Left ventricle myocardium inferior (tissue), 1 donor: ENCODE results near the gene NLRC4. TPM values are rescaled to one million over a fixed set of nuclear protein-coding genes. Genes with fewer than 3 reads are reported as not detected.

ENCODE experiments used
- DNase-seq: peaks from one replicate; pipeline ENCODE4 v3.0.0-alpha.2; 2020
- H3K27ac ChIP-seq: fragments of 200-600 bp; replicated peaks from 2 replicates; pipeline ENCODE4 v1.8.0; 2021
- H3K27me3 ChIP-seq: fragments of 200-600 bp; 2 replicates; pipeline ENCODE4 v1.8.0; 2021; ENCODE audit warnings: low read depth
- H3K36me3 ChIP-seq: fragments of 200-600 bp; 2 replicates; pipeline ENCODE4 v1.8.0; 2021
- H3K4me1 ChIP-seq: fragments of 200-600 bp; 2 replicates; pipeline ENCODE4 v1.8.0; 2021
- H3K4me3 ChIP-seq: fragments of 200-600 bp; 2 replicates; pipeline ENCODE4 v1.8.0; 2021; ENCODE audit warnings: mild to moderate bottlenecking, moderate library complexity
- H3K9me3 ChIP-seq: fragments of 200-600 bp; replicated peaks from 2 replicates; pipeline ENCODE4 v1.8.0; 2021
- intact Hi-C: fragments of 100-400 bp; cut with micrococcal nuclease; formaldehyde crosslinking; loops from one replicate; pipeline ENCODE4 v1.11.0; 2022
- total RNA-seq: library from RNA; stranded (reverse); fragmentation: NEBNext Ultra II Directional; extraction: Animal tissue kit (Norgen Biotek cat#: 25700); gene quantifications from one replicate; pipeline ENCODE4 v1.2.1, GENCODE V29; 2021
- TF ChIP-seq, protein P1 (sequence below): fragments of 200-600 bp; IDR thresholded peaks from 2 replicates; pipeline ENCODE4 v1.8.0; 2021; ENCODE audit warnings: antibody characterized with exemption, mild to moderate bottlenecking, borderline replicate concordance
- donor health status: DM: no; HTN: yes; CAD: no; lungs with severe emphysema.

NLRC4 gene
- total RNA-seq, 1 donor from 2014 or later: 0.96 TPM

DNA sequence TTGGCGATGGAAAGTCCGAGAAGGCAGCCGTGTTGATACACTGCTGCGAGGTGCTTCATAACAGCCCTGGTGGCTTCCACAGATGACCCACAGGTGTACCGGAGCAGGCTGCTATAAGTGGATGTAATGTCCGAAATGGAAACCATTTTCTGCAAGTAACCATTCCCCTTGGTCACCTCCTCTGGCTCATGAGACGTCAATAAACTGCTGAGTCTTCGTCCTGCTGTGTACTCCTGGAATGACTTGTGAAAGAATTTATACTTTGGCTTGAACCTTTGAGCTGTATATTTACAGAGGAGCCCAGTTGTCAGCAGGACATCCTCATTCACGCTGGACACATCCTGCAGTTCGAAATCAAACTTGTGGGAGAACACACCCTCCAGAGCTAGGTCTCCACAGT lies 14.4 kb downstream of the NLRC4 start:
- no peak for DNase-seq
- no peaks in the 10 kb centered on the region for H3K27me3 ChIP-seq
- no peaks in the 10 kb centered on the region for H3K4me1 ChIP-seq
- no peak overlapping the region for H3K4me3 ChIP-seq
- no peaks in the 10 kb centered on the region for H3K36me3 ChIP-seq
- TF ChIP-seq, protein P1, sequence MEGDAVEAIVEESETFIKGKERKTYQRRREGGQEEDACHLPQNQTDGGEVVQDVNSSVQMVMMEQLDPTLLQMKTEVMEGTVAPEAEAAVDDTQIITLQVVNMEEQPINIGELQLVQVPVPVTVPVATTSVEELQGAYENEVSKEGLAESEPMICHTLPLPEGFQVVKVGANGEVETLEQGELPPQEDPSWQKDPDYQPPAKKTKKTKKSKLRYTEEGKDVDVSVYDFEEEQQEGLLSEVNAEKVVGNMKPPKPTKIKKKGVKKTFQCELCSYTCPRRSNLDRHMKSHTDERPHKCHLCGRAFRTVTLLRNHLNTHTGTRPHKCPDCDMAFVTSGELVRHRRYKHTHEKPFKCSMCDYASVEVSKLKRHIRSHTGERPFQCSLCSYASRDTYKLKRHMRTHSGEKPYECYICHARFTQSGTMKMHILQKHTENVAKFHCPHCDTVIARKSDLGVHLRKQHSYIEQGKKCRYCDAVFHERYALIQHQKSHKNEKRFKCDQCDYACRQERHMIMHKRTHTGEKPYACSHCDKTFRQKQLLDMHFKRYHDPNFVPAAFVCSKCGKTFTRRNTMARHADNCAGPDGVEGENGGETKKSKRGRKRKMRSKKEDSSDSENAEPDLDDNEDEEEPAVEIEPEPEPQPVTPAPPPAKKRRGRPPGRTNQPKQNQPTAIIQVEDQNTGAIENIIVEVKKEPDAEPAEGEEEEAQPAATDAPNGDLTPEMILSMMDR: no peak
- H3K9me3 ChIP-seq: no peaks in the 10 kb centered on the region
- no peak overlapping the region for H3K27ac ChIP-seq
- intact Hi-C loops: no loop called here

DNA sequence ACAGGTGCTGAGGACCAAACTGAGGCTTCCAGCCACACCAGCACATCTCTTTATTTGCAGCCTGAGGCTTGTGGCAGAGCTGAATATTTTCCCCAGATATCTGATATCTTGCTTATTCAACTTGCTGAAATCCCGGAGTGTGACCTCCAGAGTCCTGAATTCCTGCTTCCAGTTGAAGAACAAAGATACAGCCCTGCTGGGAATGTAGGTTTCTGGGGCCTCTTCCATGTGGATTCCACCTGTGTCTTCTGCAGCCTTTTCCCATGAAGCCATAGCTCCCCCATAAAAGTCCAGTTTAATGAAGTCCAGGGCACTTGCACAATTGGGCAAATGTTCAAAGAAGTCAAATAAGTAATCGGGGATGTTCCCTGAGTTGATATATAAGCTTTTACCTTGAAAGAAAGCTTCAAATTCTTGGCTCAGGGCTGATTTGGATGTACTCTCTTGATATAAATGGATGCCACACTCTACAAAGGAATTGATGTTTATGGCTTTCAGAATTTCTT lies 14.9 kb downstream of the NLRC4 start:
- Histone ChIP-seq H3K4me3 (no peak overlapping the region), H3K27me3 (no peaks in the 10 kb centered on the region), H3K36me3 (no peaks in the 10 kb centered on the region), H3K4me1 (no peaks in the 10 kb centered on the region), H3K27ac (no peak overlapping the region), H3K9me3 (no peaks in the 10 kb centered on the region)
- no peak for DNase-seq
- intact Hi-C loops: no loop called here
- TF ChIP-seq, protein P1: no peak

DNA sequence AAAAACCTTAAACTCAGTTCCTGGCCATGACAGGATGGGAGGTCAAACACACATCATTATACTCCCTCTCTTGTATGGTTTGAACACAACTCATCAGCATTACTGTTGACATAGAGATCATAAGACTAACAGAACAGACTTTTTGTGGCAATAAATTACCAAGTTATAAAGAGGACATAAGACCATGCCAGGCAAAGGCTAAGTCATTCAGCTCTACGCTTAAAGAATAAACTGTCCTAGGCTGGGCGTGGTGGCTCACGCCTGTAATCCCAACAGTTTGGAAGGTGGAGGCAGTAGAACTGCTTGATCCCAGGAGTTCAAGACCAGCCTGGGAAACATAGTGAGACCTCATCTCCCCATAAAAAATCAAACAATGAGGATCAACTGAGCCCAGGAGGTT lies 16.4 kb downstream of the NLRC4 start:
- intact Hi-C loops: no loop called here
- TF ChIP-seq, protein P1: no peak
- no peak for DNase-seq
- H3K27ac ChIP-seq: no peak overlapping the region
- H3K4me1 ChIP-seq: no peaks in the 10 kb centered on the region
- no peak overlapping the region for H3K4me3 ChIP-seq
- no peaks in the 10 kb centered on the region for H3K36me3 ChIP-seq
- H3K27me3 ChIP-seq: no peaks in the 10 kb centered on the region
- H3K9me3 ChIP-seq: no peaks in the 10 kb centered on the region

DNA sequence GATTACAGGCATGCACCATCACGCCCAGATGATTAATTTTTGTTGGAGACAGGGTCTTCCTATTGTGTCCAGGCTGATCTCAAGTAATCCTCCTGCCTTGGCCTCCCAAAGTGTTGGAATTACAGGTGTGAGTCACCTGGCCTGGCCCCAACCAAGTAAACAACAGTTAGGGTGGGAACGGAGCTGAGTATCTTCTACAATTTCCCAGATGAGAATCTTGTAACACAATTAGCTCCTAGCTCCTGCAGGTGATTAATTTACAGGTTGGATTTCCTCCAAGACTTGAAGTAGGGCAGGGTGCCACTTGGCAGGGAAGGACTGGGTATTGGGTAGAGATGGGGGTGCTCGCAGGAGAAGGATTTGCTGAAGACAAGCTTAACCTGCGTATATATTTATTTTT lies 17.8 kb downstream of the NLRC4 start:
- Histone ChIP-seq H3K4me3 (no peak overlapping the region), H3K36me3 (no peaks in the 10 kb centered on the region), H3K27me3 (no peaks in the 10 kb centered on the region), H3K27ac (no peak overlapping the region), H3K9me3 (no peaks in the 10 kb centered on the region), H3K4me1 (no peaks in the 10 kb centered on the region)
- intact Hi-C loops: no loop called here
- no peak for DNase-seq
- TF ChIP-seq, protein P1: no peak

DNA sequence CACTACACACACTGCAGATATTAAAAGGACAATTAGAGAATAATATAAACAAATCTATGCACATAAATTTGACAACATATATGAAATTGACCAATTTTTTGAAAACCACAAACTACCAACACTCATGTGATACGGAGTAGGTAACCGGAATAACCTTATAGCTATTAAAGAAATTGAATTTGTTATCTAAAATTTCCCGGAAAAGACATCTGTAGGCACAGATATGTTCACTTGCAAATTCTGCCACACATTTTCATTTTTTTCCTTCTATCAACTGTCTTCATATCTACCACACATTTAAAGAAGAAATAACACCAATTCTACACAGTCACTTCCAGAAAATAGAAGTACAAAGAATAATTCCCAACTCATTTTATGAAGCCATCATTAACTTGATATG lies 22.4 kb downstream of the NLRC4 start:
- TF ChIP-seq, protein P1: no peak
- H3K4me3 ChIP-seq: no peak overlapping the region
- no peaks in the 10 kb centered on the region for H3K36me3 ChIP-seq
- H3K4me1 ChIP-seq: no peaks in the 10 kb centered on the region
- intact Hi-C loops: no loop called here
- H3K27ac ChIP-seq: no peak overlapping the region
- no peaks in the 10 kb centered on the region for H3K27me3 ChIP-seq
- no peak for DNase-seq
- no peaks in the 10 kb centered on the region for H3K9me3 ChIP-seq

DNA sequence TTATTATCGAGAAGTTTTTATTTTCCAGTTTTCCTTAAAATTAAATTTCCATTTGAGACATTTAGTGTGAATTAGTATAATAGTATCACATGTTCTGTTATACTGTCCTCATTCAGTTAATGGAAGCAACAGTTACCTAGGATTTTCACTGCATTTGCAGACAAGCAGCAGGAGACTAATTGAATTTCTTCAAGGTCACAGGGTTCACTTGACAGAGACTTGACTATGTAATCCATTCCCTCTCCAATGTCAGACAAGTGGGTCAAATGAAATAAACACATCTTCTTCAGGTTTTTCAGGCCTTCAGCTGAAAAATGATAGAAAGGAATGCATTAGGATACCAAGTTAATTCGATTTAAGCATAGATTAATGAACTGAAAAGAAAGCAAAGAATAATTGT lies 26.7 kb downstream of the NLRC4 start:
- Histone ChIP-seq H3K4me3 (no peak overlapping the region), H3K27ac (no peak overlapping the region), H3K9me3 (no peaks in the 10 kb centered on the region), H3K36me3 (peaks cover 7% of the 10 kb centered on the region), H3K27me3 (no peaks in the 10 kb centered on the region), H3K4me1 (no peaks in the 10 kb centered on the region)
- TF ChIP-seq, protein P1: no peak
- DNase-seq: no peak
- intact Hi-C loops: no loop called here
